ENCODE data around the gene IFIT1.
"Not testable (repeated sequence)": the region's sequence is repeated elsewhere in the genome, so short reads cannot be mapped to it uniquely, and the experiment has no call there.

The IFIT1 gene

GRCh38 chr10:89347701-89348457 lies 44.5 kb upstream of the IFIT1 start:
- DNase-seq (ENCODE audit: low read depth), result no peak
- TF ChIP-seq, protein P1, sequence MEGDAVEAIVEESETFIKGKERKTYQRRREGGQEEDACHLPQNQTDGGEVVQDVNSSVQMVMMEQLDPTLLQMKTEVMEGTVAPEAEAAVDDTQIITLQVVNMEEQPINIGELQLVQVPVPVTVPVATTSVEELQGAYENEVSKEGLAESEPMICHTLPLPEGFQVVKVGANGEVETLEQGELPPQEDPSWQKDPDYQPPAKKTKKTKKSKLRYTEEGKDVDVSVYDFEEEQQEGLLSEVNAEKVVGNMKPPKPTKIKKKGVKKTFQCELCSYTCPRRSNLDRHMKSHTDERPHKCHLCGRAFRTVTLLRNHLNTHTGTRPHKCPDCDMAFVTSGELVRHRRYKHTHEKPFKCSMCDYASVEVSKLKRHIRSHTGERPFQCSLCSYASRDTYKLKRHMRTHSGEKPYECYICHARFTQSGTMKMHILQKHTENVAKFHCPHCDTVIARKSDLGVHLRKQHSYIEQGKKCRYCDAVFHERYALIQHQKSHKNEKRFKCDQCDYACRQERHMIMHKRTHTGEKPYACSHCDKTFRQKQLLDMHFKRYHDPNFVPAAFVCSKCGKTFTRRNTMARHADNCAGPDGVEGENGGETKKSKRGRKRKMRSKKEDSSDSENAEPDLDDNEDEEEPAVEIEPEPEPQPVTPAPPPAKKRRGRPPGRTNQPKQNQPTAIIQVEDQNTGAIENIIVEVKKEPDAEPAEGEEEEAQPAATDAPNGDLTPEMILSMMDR (IDR thresholded peaks at IDR 0.05; ENCODE audit: low read depth, low read length, missing control alignments), result no peak
- no peak overlapping the region for H3K4me3 ChIP-seq (ENCODE audit: low read depth, low read length)

GRCh38 chr10:89348481-89348880 lies 43.9 kb upstream of the IFIT1 start:
- TF ChIP-seq, protein P1 (IDR thresholded peaks at IDR 0.05; ENCODE audit: low read depth, low read length, missing control alignments), result no peak

GRCh38 chr10:89348975-89349374 lies 43.4 kb upstream of the IFIT1 start:
- TF ChIP-seq, protein P1 (IDR thresholded peaks at IDR 0.05; ENCODE audit: low read depth, low read length, missing control alignments), result no peak
- DNase-seq (ENCODE audit: low read depth), result no peak
- H3K4me3 ChIP-seq (ENCODE audit: low read depth, low read length), result no peak overlapping the region

More at GRCh38 chr10:89348481-89348880, 43.9 kb upstream of the IFIT1 start:
- DNase-seq (ENCODE audit: low read depth), result no peak
- H3K4me3 ChIP-seq (ENCODE audit: low read depth, low read length), result no peak overlapping the region

- peak overlapping the region; percentile 15; the same call in 1 of the 2 replicates for H3K4me3 ChIP-seq (ENCODE audit: low read depth, low read length)
- DNase-seq (ENCODE audit: low read depth), result not testable (repeated sequence)
Observed at GRCh38 chr10:89350631-89351315, 41.6 kb upstream of the IFIT1 start.

GRCh38 chr10:89351412-89351779 lies 41.0 kb upstream of the IFIT1 start:
- TF ChIP-seq, protein P1 (IDR thresholded peaks at IDR 0.05; ENCODE audit: low read depth, low read length, missing control alignments), result no peak
- H3K4me3 ChIP-seq (ENCODE audit: low read depth, low read length), result no peak overlapping the region; the same call in 1 of the 2 replicates
- no peak for DNase-seq (ENCODE audit: low read depth)

DNA sequence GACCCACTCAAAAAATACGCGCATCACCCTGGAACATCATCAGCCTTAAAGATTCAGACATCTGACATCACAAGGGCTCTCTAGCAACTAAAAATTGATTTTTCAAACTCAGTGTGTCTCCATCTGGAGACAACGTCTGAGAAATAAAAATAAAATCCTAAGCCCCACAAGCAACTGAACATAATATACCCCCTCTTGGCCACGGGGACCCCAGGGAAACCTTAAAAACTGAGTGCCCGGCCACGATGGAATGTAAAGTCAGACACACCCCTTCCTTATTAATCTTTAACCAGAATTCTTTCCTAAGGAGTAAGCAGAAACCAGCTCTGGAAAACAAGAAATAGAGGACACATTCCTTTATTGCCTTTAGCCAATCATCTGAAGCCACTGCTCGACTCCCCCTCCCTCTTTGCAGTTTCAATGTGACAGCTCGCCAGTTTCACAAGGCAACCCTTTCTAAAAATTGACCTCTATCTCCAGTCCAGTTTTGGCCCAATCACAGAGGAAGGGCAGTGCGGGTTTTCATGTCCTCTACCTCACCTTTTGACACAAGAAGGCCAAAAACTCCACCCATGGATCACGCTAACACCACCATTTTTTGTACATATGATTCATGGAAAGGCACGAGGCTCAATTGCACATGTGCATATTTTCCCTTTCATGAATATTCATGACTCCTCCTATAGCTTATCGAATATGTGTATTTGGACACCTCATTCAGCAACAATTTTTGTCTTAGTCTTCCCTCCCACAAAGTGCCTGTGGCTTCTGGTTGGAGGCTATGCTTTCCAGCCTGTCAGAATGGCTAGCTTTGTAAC lies 40.4 kb upstream of the IFIT1 start:
- DNase-seq (ENCODE audit: low read depth), result no peak
- no peak overlapping the region; the same call in 1 of the 2 replicates for H3K4me3 ChIP-seq (ENCODE audit: low read depth, low read length)
- TF ChIP-seq, protein P1 (IDR thresholded peaks at IDR 0.05; ENCODE audit: low read depth, low read length, missing control alignments), result no peak

DNA sequence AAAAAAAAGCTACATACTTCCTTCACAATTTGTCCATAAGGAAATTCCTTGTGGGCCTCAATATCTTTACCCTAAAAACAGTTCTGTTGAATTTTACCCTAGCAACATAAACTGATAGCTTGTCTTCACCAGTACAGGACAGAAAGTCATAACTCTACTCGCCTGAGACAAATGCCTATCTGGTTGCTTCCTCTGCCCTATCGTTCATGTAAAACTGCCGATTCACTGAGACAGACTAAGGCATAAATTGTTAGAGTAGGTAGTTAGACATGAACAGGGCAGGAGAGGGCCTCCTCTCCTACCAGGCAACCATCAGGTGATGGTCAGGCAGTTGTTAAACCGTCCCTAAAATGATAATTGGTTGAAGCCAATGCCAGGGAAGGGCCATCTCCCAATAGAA lies 39.6 kb upstream of the IFIT1 start:
- no peak overlapping the region for H3K4me3 ChIP-seq (ENCODE audit: low read depth, low read length)
- DNase-seq (ENCODE audit: low read depth), result no peak
- TF ChIP-seq, protein P1 (IDR thresholded peaks at IDR 0.05; ENCODE audit: low read depth, low read length, missing control alignments), result no peak
